GM19324 (cell line): ENCODE measurements around the gene EMC6.
"Not testable (repeated sequence)": the region's sequence is repeated elsewhere in the genome, so short reads cannot be mapped to it uniquely, and the experiment has no call there.

ENCODE experiments used
- ATAC-seq: cut with Tn5 transposase; IDR thresholded peaks from one replicate; pipeline ENCODE4 v1.9.1; 2021; ENCODE audit warnings: mild to moderate bottlenecking, moderate library complexity; ENCODE audit not compliant: unreplicated experiment, low FRiP score

EMC6 gene

GRCh38 chr17:3702041-3702539, 33.5 kb downstream of the EMC6 start:
- ATAC-seq = not testable (repeated sequence)

- no peak for ATAC-seq
Measured at GRCh38 chr17:3704931-3705717, 36.5 kb downstream of the EMC6 start.

GRCh38 chr17:3705718-3705984, 37.0 kb downstream of the EMC6 start:
- not testable (repeated sequence) for ATAC-seq

GRCh38 chr17:3708366-3708765, 39.8 kb downstream of the EMC6 start:
- ATAC-seq = no peak

GRCh38 chr17:3710951-3711383, 42.4 kb downstream of the EMC6 start:
- peak; percentile 94 for ATAC-seq

- ATAC-seq = no peak
Measured at GRCh38 chr17:3712811-3713463, 44.3 kb downstream of the EMC6 start.

GRCh38 chr17:3715296-3715695, 46.7 kb downstream of the EMC6 start:
- ATAC-seq = no peak

GRCh38 chr17:3718201-3718600, 49.6 kb downstream of the EMC6 start:
- no peak for ATAC-seq

GRCh38 chr17:3719265-3719664, 50.7 kb downstream of the EMC6 start:
- ATAC-seq = no peak
